ENCODE measurements around the gene RASAL1.

DNA sequence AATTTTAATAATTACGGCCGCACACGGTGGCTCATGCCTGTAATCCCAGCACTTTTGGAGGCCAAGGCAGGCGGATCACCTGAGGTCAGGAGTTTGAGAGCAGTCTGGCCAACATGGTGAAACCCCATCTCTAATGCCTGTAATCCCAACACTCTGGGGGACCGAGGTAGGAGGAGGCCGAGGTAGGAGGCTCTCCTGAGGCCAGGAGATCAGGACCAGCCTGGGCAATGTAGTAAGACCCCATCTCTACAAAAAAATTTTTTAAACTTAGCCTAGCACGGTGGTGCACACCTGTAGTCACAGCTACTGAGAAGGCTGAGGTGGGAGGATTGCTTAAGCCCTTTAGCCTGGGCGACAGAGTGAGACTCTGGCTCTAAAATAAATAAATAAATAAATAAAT lies 8.4 kb upstream of the RASAL1 start:
- TF ChIP-seq, protein P1, sequence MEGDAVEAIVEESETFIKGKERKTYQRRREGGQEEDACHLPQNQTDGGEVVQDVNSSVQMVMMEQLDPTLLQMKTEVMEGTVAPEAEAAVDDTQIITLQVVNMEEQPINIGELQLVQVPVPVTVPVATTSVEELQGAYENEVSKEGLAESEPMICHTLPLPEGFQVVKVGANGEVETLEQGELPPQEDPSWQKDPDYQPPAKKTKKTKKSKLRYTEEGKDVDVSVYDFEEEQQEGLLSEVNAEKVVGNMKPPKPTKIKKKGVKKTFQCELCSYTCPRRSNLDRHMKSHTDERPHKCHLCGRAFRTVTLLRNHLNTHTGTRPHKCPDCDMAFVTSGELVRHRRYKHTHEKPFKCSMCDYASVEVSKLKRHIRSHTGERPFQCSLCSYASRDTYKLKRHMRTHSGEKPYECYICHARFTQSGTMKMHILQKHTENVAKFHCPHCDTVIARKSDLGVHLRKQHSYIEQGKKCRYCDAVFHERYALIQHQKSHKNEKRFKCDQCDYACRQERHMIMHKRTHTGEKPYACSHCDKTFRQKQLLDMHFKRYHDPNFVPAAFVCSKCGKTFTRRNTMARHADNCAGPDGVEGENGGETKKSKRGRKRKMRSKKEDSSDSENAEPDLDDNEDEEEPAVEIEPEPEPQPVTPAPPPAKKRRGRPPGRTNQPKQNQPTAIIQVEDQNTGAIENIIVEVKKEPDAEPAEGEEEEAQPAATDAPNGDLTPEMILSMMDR (conservative IDR thresholded peaks at IDR 0.05 in 1 of 2, IDR thresholded peaks at IDR 0.05 in 1 of 2; ENCODE audit: low read depth in 1 of 2, low read length in 2 of 2): no peak
- no peak for TF ChIP-seq EZH2 (IDR thresholded peaks at IDR 0.05; ENCODE audit: low read length, missing control alignments)

Measured in fibroblast of lung (primary cell).